Tibial nerve (tissue), 4 donors: ENCODE data around the gene ADH5. TPM values are rescaled to one million over a fixed set of nuclear protein-coding genes. Genes with fewer than 3 reads are reported as not detected.
"Not testable (repeated sequence)": the region's sequence is repeated elsewhere in the genome, so short reads cannot be mapped to it uniquely, and the experiment has no call there.

Experiments used
- DNase-seq, 2 donors: peaks; one replicate each; pipeline ENCODE4 v3.0.0-alpha.2; 2019; ENCODE audit warnings: low spot score in 2 of 2
- H3K27ac ChIP-seq, 4 donors: fragments of 200-600 bp; sonication (generic) in 3 of 4; one replicate each; pipeline ENCODE4 v1.5.1; 2017 to 2019; ENCODE audit warnings: mild to moderate bottlenecking in 1 of 4
- H3K27me3 ChIP-seq, 2 donors: fragments of 200-600 bp; sonication (generic) in 1 of 2; one replicate each; pipeline versions ENCODE4 v1.5.1 to v1.6.0; 2017 to 2019
- H3K36me3 ChIP-seq, 3 donors: fragments of 200-600 bp; sonication (generic); one replicate each; pipeline ENCODE4 v1.5.1; 2018 to 2019
- H3K4me1 ChIP-seq, 4 donors: fragments of 200-600 bp; sonication (generic) in 3 of 4; one replicate each; pipeline ENCODE4 v1.5.1; 2017 to 2019
- H3K4me3 ChIP-seq, 4 donors: fragments of 200-600 bp; sonication (generic) in 3 of 4; one replicate each; pipeline ENCODE4 v1.5.1; 2017 to 2019; ENCODE audit warnings: mild to moderate bottlenecking in 1 of 4, moderate library complexity in 1 of 4
- H3K9me3 ChIP-seq, 4 donors: fragments of 200-600 bp; sonication (generic) in 3 of 4; one replicate each; pipeline ENCODE4 v1.5.1; 2017 to 2019
- CTCF ChIP-seq, 5 experiments: fragments of 200-600 bp in 3 of 5; fragments of 450-650 bp in 2 of 5; sonication (generic) in 3 of 5; IDR thresholded peaks; one replicate each; pipeline ENCODE4 v1.5.1; 2016 to 2019; ENCODE audit warnings: antibody characterized with exemption in 5 of 5, mild to moderate bottlenecking in 3 of 5, moderate library complexity in 2 of 5
- EP300 ChIP-seq, 2 donors: sonication (generic); formaldehyde crosslinking; IDR thresholded peaks; one replicate each; pipeline ENCODE4 v1.6.1; 2017; ENCODE audit warnings: antibody characterized with exemption in 2 of 2, mild to moderate bottlenecking in 1 of 2
- POLR2A ChIP-seq, 2 donors: fragments of 450-650 bp; IDR thresholded peaks; one replicate each; pipeline ENCODE4 v1.6.1; 2017; ENCODE audit warnings: antibody characterized with exemption in 2 of 2, mild to moderate bottlenecking in 2 of 2, moderate library complexity in 2 of 2
- WGBS, 2 donors: methylation state at CpG; one replicate each; pipeline ENCODE4 v1.1.5; 2018; 5-methylcytosine and 5-hydroxymethylcytosine counted together
- total RNA-seq, 4 donors: library from RNA; depleted of rRNA; stranded (reverse); fragments of >200 nt; gene quantifications; one replicate each; pipeline ENCODE4 v1.1.0, GENCODE V29; 2016

ADH5 gene
- total RNA-seq, 4 donors from 2014 or later, result 111 to 139 (median 122) TPM

- Histone ChIP-seq H3K4me3 (no peak overlapping the region), H3K27ac (no peak overlapping the region), H3K4me1 (no peaks in the 10 kb centered on the region), H3K9me3 (no peaks in the 10 kb centered on the region), H3K27me3 (no peaks in the 10 kb centered on the region), H3K36me3 (no peaks in the 10 kb centered on the region)
- DNase-seq, result no peak
- no peak for TF ChIP-seq POLR2A (IDR thresholded peaks at IDR 0.05)
- TF ChIP-seq CTCF (IDR thresholded peaks at IDR 0.05), result no peak
- no peak for TF ChIP-seq EP300 (IDR thresholded peaks at IDR 0.05)
- 61 to 67% methylated on average over 1 of the region's 1 CpG for WGBS, 2 donors
Measured at GRCh38 chr4:99126376-99126775, 37.8 kb upstream of the ADH5 start.

GRCh38 chr4:99121008-99121407, 32.4 kb upstream of the ADH5 start:
- no peaks in the 10 kb centered on the region for H3K36me3 ChIP-seq
- H3K4me3 ChIP-seq, result no peak overlapping the region
- H3K4me1 ChIP-seq, result no peaks in the 10 kb centered on the region
- no peak overlapping the region for H3K27ac ChIP-seq
- H3K27me3 ChIP-seq, result no peaks in the 10 kb centered on the region
- no peak for DNase-seq
- 73 to 89% methylated on average over 4 of the region's 4 CpGs for WGBS, 2 donors
- no peaks in the 10 kb centered on the region for H3K9me3 ChIP-seq
- TF ChIP-seq CTCF (IDR thresholded peaks at IDR 0.05) (no peak), EP300 (IDR thresholded peaks at IDR 0.05) (no peak), POLR2A (IDR thresholded peaks at IDR 0.05) (no peak)

GRCh38 chr4:99120501-99120900, 31.9 kb upstream of the ADH5 start:
- H3K36me3 ChIP-seq, result no peaks in the 10 kb centered on the region
- H3K9me3 ChIP-seq, result no peaks in the 10 kb centered on the region
- DNase-seq, result no peak
- WGBS, 2 donors, result 94 to 99% methylated on average over 5 of the region's 5 CpGs
- TF ChIP-seq CTCF (IDR thresholded peaks at IDR 0.05) (no peak), EP300 (IDR thresholded peaks at IDR 0.05) (no peak), POLR2A (IDR thresholded peaks at IDR 0.05) (no peak)
- no peak overlapping the region for H3K4me3 ChIP-seq
- no peak overlapping the region for H3K27ac ChIP-seq
- H3K27me3 ChIP-seq, result no peaks in the 10 kb centered on the region
- no peaks in the 10 kb centered on the region for H3K4me1 ChIP-seq

GRCh38 chr4:99117876-99118693, 29.5 kb upstream of the ADH5 start:
- WGBS, 2 donors, result 35 to 45% methylated on average over 8 to 9 of the region's 9 CpGs
- Histone ChIP-seq H3K4me3 (no peak overlapping the region), H3K27me3 (no peaks in the 10 kb centered on the region), H3K9me3 (no peaks in the 10 kb centered on the region), H3K27ac (no peak overlapping the region), H3K36me3 (no peaks in the 10 kb centered on the region), H3K4me1 (no peaks in the 10 kb centered on the region)
- no peak for TF ChIP-seq POLR2A (IDR thresholded peaks at IDR 0.05)
- peak in 1 of 5 experiments; percentile 13 for TF ChIP-seq CTCF (IDR thresholded peaks at IDR 0.05)
- DNase-seq, result no peak

- H3K27ac ChIP-seq, H3K36me3 ChIP-seq, H3K4me3 ChIP-seq, H3K4me1 ChIP-seq, H3K9me3 ChIP-seq, H3K27me3 ChIP-seq, DNase-seq: not testable (repeated sequence)
- 90 to 93% methylated on average over 29 of the region's 29 CpGs for WGBS, 2 donors
Measured at GRCh38 chr4:99117122-99117841, 28.7 kb upstream of the ADH5 start.

GRCh38 chr4:99109286-99109685, 20.7 kb upstream of the ADH5 start:
- 86 to 89% methylated on average over 12 of the region's 12 CpGs for WGBS, 2 donors
- DNase-seq, result not testable (repeated sequence)

More at GRCh38 chr4:99109286-99109685, 20.7 kb upstream of the ADH5 start:
- H3K27ac ChIP-seq, H3K4me3 ChIP-seq, H3K9me3 ChIP-seq, H3K4me1 ChIP-seq, H3K27me3 ChIP-seq, H3K36me3 ChIP-seq: not testable (repeated sequence)
